GM12891 (cell line): ENCODE results near the gene ERMP1.
"Not testable (repeated sequence)": the region's sequence is repeated elsewhere in the genome, so short reads cannot be mapped to it uniquely, and the experiment has no call there.

ENCODE experiments used
- DNase-seq: peaks from one replicate; pipeline ENCODE4 v3.0.0; 2011; ENCODE audit warnings: low spot score; ENCODE audit not compliant: insufficient read length
- FAIRE-seq: peaks from 2 replicates; lab custom pipeline; 2011; peaks lifted over from hg19 to GRCh38; lab: Jason Lieb, UNC
- PAX5 ChIP-seq: IDR thresholded peaks from 2 replicates; pipeline ENCODE4 v1.6.1; 2011; ENCODE audit warnings: low read length, moderate library complexity, mild to moderate bottlenecking; ENCODE audit not compliant: insufficient read depth, severe bottlenecking
- POLR2A ChIP-seq: IDR thresholded peaks from 2 replicates; pipeline ENCODE4 v1.6.1; 2011; ENCODE audit warnings: low read depth, low read length, control low read depth
- POLR2AphosphoS5 ChIP-seq: IDR thresholded peaks from 2 replicates; pipeline ENCODE4 v1.6.1; 2011; ENCODE audit warnings: low read depth, low read length, control low read depth
- POU2F2 ChIP-seq: IDR thresholded peaks from 2 replicates; pipeline ENCODE4 v1.6.1; 2011; ENCODE audit warnings: low read depth, mild to moderate bottlenecking, control low read depth, low read length, moderate library complexity
- SPI1 ChIP-seq: IDR thresholded peaks from 2 replicates; pipeline ENCODE4 v1.6.1; 2011; ENCODE audit warnings: low read depth, low read length, control low read depth
- TAF1 ChIP-seq: IDR thresholded peaks from 2 replicates; pipeline ENCODE4 v1.6.1; 2011; ENCODE audit warnings: low read depth, low read length, control low read depth

ERMP1 gene

GRCh38 chr9:5800969-5801738 lies 31.8 kb downstream of the ERMP1 start:
- TF ChIP-seq TAF1 (no peak), POLR2A (no peak), PAX5 (no peak)
- no peak for FAIRE-seq
- DNase-seq, result no peak

DNA sequence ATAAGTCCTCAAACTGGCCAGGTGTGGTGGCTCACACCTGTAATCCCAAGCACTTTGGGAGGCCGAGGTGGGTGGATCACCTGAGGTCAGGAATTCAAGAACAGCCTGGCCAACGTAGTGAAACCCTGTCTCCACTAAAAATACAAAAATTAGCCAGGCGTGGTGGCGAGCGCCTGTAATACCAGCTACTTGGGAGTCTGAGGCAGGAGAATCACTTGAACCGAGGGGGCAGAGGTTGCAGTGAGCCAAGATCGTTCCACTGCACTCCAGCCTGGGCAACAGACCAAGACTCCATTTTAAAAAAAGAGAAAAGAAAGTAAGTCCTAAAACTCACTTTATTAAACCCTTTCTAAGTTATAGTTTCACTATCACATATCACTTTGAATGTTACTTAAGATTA lies 32.5 kb downstream of the ERMP1 start:
- FAIRE-seq, DNase-seq: not testable (repeated sequence)

DNA sequence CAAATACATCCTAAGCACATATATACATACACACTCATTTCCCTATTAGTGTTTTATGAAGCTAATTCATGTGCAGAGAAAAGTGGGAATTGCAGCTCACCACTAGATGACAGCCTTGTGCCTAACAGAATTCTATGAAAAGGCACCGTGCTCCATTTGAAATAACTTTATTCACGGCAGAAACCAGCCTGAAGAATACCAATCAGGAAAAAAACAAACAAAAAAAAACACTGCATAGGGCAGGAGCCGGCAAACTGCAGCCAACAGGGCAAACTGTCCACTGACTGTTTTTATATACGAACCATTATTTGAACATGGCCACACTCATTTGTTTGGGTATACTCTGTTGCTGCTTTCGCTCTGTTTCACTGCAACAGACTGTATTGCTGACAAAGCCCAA lies 33.6 kb downstream of the ERMP1 start:
- DNase-seq, result no peak
- no peak for FAIRE-seq

DNA sequence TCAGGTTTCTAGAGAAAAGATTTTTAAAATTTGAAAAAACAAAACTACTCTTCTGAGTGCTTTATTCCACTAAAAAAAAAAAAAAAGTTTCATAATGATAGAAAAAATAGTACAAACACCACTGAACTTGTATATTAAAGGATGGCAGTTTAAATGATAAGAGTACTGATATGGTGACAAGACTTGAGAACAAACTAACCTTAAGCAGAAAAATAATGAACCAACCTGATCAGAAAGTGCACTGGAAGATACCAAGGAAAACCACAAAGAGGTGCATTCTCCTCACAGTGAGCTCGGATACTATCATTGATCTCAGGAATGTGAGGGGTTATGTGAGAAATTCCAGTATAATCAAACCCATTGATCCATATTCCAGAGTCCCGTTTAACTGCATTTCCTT lies 34.3 kb downstream of the ERMP1 start:
- FAIRE-seq (no peak), DNase-seq (no peak)
- TF ChIP-seq TAF1, result no peak
- no peak for TF ChIP-seq SPI1
- TF ChIP-seq POLR2A, result no peak
- no peak for TF ChIP-seq PAX5
- TF ChIP-seq POU2F2, result no peak
- TF ChIP-seq POLR2AphosphoS5, result no peak

More for the DNA sequence above, 33.6 kb downstream of the ERMP1 start:
- TF ChIP-seq POLR2AphosphoS5 (no peak), PAX5 (no peak), POLR2A (no peak), POU2F2 (no peak)

DNA sequence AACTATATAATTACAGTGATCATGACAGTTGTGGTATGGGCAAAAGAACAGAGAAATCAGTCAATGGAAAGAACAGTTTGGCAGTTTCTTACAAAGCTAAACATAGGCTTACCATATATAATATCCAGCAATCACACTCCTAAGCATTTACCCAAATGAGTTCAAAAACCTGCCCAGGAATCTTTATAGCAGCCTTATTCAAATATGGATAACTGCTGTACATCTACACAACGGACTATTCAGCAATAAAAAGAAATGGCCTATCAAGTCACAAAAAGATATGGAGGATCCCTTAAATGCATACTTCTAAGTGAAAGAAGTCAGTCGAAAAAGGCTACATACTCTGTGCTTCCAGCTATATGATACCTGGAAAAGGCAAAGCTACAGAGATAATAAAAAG lies 36.6 kb downstream of the ERMP1 start:
- DNase-seq (no peak), FAIRE-seq (no peak)
- no peak for TF ChIP-seq POU2F2
- TF ChIP-seq POLR2A, result no peak
- TF ChIP-seq SPI1, result no peak
- no peak for TF ChIP-seq POLR2AphosphoS5
- TF ChIP-seq PAX5, result no peak
- TF ChIP-seq TAF1, result no peak

- DNase-seq (no peak), FAIRE-seq (peak; percentile 60)
- TF ChIP-seq POLR2A (no peak), POU2F2 (no peak), PAX5 (no peak)
These were observed 39.1 kb downstream of the ERMP1 start for GRCh38 chr9:5793812-5794211.

GRCh38 chr9:5791870-5792269 lies 41.0 kb downstream of the ERMP1 start:
- DNase-seq (no peak), FAIRE-seq (peak; percentile 84)
- TF ChIP-seq SPI1, result no peak
- no peak for TF ChIP-seq POLR2A
- no peak for TF ChIP-seq TAF1
- no peak for TF ChIP-seq POLR2AphosphoS5
- no peak for TF ChIP-seq POU2F2
- TF ChIP-seq PAX5, result no peak

DNA sequence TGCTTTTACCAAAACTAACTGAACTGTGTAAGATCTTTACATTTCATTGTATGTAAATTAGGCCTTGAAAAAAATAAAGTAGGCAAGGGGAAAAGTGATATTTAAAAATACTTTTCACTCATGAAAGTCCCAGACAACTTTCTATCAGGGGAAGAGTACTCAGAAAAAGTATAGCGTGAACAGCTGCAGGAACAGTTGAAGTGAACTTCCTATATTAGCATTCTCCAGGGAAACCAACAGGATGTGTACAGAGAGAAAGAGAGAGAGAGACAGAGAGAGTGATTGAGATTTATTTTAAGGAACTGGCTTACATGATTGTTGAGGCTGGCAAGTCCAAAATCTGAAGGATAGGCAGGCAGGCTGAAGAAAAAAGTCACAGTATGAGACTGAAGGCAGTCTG lies 42.0 kb downstream of the ERMP1 start:
- TF ChIP-seq POLR2A (no peak), TAF1 (no peak), SPI1 (no peak), POLR2AphosphoS5 (no peak), PAX5 (no peak), POU2F2 (no peak)
- DNase-seq (no peak), FAIRE-seq (no peak)

DNA sequence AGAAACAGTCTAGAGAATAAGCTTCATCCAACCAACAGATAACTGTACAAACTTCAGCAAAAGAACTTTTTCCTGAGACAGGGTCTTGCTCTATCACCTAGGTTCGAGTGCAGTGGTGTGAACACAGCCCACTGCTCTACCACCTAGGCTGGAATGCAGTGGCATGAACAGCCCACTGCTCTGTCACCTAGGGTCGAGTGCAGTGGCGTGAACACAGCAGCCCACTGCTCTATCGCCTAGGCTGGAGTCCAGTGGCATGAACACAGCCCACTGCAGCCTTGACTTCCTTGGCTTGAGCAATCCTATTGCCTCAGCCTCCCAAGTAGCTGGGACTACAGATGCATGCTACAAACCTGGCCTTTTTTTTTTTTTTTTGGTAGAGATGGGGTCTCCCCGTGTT lies 43.4 kb downstream of the ERMP1 start:
- DNase-seq (no peak), FAIRE-seq (peak; percentile 54)
- no peak for TF ChIP-seq PAX5
- no peak for TF ChIP-seq POLR2AphosphoS5
- TF ChIP-seq TAF1, result no peak
- TF ChIP-seq POU2F2, result no peak
- no peak for TF ChIP-seq POLR2A
- TF ChIP-seq SPI1, result no peak

DNA sequence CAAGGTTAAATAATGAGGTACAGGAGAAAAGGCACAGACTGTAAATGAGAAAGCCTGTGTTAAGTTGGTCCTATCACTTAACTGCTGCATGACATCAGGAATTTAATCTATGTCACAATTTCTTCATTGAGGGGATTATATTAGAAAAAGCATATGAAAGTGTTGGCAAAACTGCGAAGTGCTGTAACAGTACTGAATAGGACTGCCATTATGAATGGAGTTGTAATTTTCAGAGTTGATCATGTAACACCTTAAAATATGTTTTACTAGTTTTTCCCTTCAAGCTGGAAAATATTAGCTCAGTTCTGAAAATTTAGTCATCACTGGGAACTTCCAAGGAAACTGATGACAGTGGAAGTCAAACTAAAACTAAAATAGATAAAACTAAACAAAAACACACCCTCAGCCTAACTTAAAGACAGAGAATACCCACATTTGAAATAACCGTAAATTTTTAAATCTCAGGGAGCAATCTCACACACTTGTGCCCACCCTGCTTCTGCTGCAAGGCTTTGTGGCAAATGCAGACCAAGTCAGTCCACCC lies 45.1 kb downstream of the ERMP1 start:
- TF ChIP-seq POLR2AphosphoS5 (no peak), TAF1 (no peak)
- DNase-seq (no peak), FAIRE-seq (peak; percentile 38)
